K562 (cell line): ENCODE data around the gene SLC6A6.

Experiments used
- CBX1 ChIP-seq: sonication (generic); IDR thresholded peaks from 2 replicates; pipeline ENCODE4 v1.6.1; 2016; ENCODE audit warnings: antibody characterized with exemption, low read depth, mild to moderate bottlenecking
- FOXA1 ChIP-seq: fragments of 450-650 bp; IDR thresholded peaks from 2 replicates; pipeline ENCODE4 v1.6.1; 2016; ENCODE audit warnings: mild to moderate bottlenecking, borderline replicate concordance
- HDAC6 ChIP-seq: IDR thresholded peaks from 2 replicates; pipeline ENCODE4 v1.6.1; 2012; ENCODE audit warnings: low read depth, mild to moderate bottlenecking, control low read depth, inconsistent platforms, low read length, moderate library complexity
- SP1 ChIP-seq: sonication (generic); formaldehyde crosslinking; IDR thresholded peaks from 2 replicates; pipeline ENCODE4 v1.8.1; 2022; ENCODE audit warnings: mild to moderate bottlenecking, missing genetic modification reagents
- TAF1 ChIP-seq: IDR thresholded peaks from 2 replicates; pipeline ENCODE4 v1.6.1; 2011; ENCODE audit warnings: mild to moderate bottlenecking, low read length, moderate library complexity; ENCODE audit not compliant: insufficient read depth, control insufficient read depth, severe bottlenecking; ENCODE audit errors: extremely low read depth

GRCh38 chr3:14366248-14366647 is 36.2 kb upstream of the SLC6A6 start:
- TF ChIP-seq TAF1 (no peak), FOXA1 (no peak), CBX1 (0 out of 2 replicates have a peak, but pooled peaks have one; percentile 35), HDAC6 (no peak), SP1 (no peak)
